HL-60 (cell line): Measurements from ENCODE around the gene KRTAP5-4.

Experiments
- POLR2AphosphoS5 ChIP-seq: IDR thresholded peaks from 2 replicates; pipeline ENCODE4 v1.6.1; 2012; ENCODE audit warnings: low read depth
- TF ChIP-seq, protein P1 (sequence below): IDR thresholded peaks from one replicate; pipeline ENCODE4 v1.5.1; 2011; ENCODE audit warnings: low read length, control low read depth, inconsistent platforms; ENCODE audit not compliant: insufficient read depth

DNA sequence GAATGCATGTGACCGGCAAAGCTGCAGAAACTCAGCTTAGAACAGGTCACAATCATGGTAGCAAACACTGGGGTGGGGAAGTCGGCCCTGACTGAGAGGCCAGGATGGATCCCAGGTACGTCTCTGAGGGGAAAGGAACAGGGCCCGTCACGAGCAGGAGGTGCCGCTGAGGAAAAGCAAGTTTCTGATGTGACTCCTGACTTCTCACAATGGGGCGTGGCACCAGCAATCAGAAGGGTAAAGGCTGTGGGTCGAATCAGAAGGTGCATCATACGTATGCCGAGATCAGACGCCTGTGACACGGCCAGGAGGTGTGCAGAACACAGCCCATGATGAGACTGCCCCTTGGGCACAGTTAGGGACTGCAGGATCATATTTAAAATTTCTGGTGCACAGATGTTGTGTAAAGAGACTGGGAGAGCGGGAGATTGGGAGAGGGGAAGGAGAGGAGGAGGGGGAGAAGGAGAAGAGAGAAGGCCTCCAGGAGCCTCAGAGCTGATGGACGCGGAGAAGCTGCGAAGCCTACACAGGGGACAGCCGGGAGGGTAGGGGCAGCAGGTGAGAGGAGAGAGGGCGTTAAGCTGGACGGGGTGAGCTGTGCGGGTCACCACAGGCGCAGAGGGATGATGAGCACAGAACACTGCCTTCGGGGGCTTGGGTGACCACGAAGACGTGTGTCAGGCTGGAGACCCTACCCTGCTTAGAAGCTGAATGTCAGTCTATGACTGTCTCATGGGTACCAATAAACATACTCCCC, 38.4 kb upstream of the KRTAP5-4 start:
- TF ChIP-seq POLR2AphosphoS5, result no peak
- TF ChIP-seq, protein P1, sequence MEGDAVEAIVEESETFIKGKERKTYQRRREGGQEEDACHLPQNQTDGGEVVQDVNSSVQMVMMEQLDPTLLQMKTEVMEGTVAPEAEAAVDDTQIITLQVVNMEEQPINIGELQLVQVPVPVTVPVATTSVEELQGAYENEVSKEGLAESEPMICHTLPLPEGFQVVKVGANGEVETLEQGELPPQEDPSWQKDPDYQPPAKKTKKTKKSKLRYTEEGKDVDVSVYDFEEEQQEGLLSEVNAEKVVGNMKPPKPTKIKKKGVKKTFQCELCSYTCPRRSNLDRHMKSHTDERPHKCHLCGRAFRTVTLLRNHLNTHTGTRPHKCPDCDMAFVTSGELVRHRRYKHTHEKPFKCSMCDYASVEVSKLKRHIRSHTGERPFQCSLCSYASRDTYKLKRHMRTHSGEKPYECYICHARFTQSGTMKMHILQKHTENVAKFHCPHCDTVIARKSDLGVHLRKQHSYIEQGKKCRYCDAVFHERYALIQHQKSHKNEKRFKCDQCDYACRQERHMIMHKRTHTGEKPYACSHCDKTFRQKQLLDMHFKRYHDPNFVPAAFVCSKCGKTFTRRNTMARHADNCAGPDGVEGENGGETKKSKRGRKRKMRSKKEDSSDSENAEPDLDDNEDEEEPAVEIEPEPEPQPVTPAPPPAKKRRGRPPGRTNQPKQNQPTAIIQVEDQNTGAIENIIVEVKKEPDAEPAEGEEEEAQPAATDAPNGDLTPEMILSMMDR, result no peak
